ENCODE data around the gene KCNN1.
"Not testable (repeated sequence)": the region's sequence is repeated elsewhere in the genome, so short reads cannot be mapped to it uniquely, and the experiment has no call there.

The KCNN1 gene

DNA sequence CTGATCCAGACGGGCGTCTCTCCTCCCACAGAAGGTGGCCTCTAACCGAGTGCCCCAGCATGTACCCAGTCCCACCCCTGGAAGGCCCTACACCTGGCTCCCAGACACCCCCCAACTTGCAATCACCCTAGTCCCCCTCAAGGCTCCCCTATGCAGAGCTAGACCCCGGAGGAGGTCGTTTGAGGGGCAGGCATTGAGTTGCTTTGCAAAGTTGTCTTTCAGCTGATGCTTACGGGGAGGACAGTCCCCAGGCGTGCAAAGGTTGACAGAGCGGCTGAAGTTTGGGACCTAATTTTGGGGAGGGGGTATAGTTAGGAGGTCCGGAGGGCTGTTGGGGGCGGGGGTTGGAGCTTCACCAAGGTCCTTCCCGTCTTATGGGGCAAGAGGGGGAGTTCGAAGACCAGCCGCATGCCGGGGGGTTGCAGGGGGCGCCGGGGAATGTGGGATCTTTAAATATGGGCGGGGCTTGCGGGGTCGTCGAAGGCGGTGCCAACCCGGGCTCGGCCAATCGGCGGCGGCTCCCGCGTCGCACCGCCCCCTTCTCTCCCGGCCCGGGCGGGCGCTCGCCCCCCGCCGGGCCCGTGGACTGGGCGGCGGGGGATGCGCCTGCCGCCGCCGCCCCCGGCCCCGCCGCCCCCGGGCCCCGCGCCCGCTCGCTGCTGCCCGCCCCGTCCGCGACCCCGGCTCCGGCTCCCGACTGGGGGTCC lies at the start of gene KCNN1:
Gene KCNN1, plus strand, starts transcription at position 558 of the 707 bp plus-strand sequence. CDS start 6,782 bp downstream, outside the sequence.
- DNase-seq (ENCODE audit: low spot score): no peak

DNA sequence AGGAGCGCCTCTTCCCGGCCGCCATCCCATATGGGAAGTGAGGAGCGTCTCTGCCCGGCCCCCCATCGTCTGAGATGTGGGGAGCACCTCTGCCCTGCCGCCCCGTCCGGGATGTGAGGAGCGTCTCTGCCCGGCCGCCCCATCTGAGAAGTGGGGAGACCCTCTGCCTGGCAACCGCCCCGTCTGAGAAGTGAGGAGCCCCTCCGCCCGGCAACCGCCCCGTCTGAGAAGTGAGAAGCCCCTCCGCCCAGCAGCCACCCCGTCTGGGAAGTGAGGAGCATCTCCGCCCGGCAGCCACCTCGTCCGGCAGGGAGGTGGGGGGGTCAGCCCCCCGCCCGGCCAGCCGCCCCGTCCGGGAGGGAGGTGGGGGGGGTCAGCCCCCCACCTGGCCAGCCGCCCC lies 48.8 kb upstream of the KCNN1 start:
- not testable (repeated sequence) for DNase-seq (ENCODE audit: low spot score)

GRCh38 chr19:17919122-17919521 lies 47.8 kb upstream of the KCNN1 start:
- not testable (repeated sequence) for DNase-seq (ENCODE audit: low spot score)

- no peak for DNase-seq (ENCODE audit: low spot score)
Observed at GRCh38 chr19:17920527-17920926, 46.4 kb upstream of the KCNN1 start.

- DNase-seq (ENCODE audit: low spot score): no peak
Observed at GRCh38 chr19:17922138-17922537, 44.8 kb upstream of the KCNN1 start.

DNA sequence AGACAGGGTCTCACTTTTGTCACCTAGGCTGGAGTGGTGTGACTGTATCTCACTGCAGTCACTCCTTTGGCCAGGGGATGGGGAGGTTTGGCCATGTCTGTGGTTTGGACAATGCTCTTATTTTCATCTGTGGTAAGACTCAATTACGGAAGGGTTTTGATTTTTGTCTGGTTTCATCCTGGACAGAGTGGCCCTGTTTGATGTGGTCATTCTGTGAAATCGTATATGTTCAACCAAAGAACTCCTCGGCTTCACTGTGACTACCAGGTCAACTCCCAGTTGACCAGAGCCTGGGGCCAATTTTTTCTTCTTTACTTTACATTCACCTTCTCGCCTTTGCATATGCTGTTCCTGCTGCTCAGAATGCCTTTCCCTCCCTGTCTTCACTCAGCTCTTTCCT lies 40.9 kb upstream of the KCNN1 start:
- no peak for DNase-seq (ENCODE audit: low spot score)

DNA sequence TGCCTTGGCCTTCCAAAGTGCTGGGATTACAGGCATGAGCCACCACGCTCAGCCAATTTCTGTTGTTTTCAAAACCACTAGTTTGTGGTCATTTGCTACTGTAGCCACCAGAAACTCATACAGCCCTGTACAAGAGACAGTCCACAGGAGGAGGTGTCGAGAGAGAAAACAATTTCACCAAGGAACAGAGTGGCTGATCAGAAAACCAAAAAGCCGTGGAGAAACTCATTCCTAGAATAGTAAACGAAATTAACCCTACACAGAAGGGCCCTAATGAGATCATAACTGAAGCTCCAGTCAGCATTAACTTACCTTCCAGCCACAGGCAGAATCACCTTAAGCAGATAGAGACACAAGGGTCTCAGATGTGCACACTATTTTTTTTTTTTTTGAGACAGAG lies 37.9 kb upstream of the KCNN1 start:
- no peak for DNase-seq (ENCODE audit: low spot score)

DNA sequence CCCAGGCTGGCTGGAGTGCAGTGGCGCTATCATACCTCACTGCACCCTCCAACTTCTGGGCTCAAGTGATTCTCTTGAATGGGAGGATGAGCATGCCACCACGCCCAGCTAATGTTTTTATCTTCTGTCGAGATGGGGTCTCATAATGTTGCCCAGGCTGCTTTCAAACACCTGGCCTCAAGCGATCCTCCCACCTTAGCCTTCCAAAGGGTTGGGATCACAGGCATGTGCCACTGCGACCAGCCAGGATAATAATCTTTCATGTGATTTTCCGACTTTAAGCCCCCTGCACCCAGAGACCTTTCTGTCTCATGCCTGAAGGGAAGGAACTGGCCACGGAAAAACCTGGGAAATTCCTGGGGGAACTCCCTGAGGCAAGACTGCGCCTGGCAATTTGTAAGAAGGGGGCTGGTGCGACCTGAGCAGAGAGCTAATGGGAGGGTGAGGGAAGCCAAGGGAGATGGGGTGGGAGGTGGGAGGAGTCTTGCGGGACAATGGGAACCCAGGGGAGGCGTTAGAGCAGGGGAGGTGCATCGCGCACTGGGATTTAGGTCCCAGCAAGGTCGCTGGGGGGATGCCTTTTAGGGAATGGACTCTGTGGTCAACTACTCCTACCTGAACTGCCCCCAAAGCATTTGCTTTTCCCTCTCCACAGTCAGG lies 35.2 kb upstream of the KCNN1 start:
- DNase-seq (ENCODE audit: low spot score): no peak

DNA sequence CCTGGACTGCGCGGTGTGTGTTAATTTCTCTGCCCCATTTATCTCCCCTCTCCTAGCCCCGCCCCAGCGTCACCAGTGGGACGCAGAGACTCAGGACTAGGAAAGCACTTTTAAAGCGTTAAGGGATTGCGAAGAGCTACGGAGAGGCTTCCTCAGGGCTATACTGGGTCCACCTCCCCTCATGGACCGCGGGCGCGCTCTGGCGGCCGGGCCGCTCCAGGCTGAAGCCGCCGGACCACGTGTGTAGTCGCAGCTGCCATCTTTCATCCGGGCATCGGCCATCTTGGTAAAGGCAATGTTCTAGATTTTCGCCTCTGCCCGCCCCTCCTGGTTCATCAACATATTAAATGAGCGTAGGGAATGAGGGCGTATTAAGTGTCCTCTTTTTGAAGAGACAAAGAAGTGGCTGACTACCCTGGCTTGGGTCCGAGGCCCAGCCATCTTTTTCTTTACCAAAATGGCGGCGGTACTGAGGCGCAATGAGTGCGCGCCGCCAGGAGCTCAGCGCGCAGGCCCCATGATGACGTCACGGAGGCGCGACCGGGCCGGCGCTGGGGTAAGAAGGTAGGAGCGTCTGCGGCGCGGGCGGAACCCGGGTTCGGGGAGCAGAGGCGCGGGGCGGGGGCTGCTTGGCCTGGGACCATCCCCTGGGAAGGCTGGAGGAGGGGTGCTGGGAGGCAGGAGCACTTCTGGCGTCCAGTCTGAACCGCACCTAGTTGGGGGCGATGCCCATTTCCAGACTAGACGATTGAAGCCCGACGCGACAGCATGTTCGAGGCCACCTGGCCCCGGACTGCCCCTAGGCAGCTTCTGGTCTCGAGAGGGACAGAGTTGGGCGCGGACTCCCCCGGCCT lies 34.2 kb upstream of the KCNN1 start, which contains the start of gene CCDC124:
Gene CCDC124, plus strand, starts transcription at position 531 of the 854 bp plus-strand sequence. CDS start 3,406 bp downstream, outside the sequence.
- peak; percentile 95 for DNase-seq (ENCODE audit: low spot score)

GRCh38 chr19:17933414-17934129 lies 33.3 kb upstream of the KCNN1 start:
- DNase-seq (ENCODE audit: low spot score): no peak

GRCh38 chr19:17936379-17936778 lies 30.5 kb upstream of the KCNN1 start:
- DNase-seq (ENCODE audit: low spot score): no peak

- no peak for DNase-seq (ENCODE audit: low spot score)
Observed at GRCh38 chr19:17937371-17937900, 29.5 kb upstream of the KCNN1 start.

GRCh38 chr19:17938092-17938845 lies 28.6 kb upstream of the KCNN1 start:
- DNase-seq (ENCODE audit: low spot score): peak; percentile 85

- no peak for DNase-seq (ENCODE audit: low spot score)
Observed at GRCh38 chr19:17942181-17942580, 24.7 kb upstream of the KCNN1 start.

DNA sequence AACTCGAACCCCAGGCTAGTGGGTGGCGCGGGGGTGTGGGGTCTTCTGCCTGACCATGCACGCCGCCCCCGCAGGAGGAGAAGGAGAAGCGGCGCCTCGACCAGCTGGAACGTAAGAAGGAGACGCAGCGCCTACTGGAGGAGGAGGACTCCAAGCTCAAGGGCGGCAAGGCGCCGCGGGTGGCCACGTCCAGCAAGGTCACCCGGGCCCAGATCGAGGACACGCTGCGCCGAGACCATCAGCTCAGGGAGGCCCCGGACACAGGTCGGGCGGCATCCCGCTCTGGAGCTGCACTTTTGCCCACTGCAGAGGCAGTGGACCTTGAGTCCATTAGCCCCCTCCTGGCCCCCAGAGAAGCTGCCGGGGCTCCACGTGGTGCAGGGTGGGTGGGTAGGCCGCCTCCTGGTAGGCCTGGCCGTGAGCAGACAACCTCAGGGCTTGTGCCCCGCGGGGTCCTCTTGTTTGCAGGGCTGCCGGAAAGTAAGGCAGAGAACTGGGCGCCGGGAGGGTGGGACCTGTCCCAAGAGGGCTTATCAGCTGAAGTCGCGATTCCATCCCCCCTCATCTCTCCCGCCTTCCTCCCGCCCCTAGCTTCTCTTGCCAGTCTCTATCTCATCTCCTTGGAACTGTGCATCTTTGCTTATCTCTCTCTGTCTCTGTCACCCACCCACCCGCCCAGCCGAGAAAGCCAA lies 24.2 kb upstream of the KCNN1 start:
- DNase-seq (ENCODE audit: low spot score): no peak

DNA sequence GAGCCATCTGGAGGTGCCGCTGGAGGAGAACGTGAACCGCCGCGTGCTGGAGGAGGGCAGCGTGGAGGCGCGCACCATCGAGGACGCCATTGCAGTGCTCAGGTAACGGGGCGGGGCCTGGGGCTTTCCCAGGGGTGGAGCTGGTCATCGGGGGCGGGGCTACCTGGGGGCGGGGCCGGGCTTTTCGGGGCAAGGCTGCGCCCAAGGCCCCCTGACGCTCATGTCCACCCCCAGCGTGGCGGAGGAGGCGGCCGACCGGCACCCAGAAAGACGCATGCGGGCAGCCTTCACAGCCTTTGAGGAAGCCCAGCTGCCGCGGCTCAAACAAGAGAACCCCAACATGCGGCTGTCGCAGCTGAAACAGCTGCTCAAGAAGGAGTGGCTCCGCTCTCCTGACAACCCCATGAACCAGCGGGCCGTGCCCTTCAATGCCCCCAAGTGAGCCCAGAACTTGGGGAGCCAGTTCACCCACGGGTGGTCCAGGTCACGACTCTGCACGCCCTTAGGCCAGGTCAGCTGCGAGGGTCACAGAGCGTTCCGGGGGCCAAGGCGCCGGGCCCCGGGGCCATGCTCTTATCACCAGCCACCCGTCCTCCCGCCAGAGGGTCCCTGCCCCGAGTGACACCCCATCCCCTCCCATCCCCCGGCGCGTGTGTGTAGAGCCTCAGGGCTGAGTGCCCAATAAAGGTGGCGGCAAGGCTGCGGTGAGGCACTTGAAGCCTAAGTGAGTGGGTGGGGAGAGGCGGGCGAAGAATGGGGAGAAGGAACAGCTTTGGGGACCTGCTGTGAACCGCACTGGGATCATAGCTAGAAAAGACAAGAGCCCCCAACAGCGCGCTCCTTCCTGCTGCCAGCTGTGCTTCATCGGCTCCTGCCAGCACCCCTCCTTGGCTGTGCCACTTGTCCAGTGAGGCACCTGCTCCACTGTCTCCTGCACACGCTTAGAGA lies 23.4 kb upstream of the KCNN1 start:
- peak; percentile 37 for DNase-seq (ENCODE audit: low spot score)

DNA sequence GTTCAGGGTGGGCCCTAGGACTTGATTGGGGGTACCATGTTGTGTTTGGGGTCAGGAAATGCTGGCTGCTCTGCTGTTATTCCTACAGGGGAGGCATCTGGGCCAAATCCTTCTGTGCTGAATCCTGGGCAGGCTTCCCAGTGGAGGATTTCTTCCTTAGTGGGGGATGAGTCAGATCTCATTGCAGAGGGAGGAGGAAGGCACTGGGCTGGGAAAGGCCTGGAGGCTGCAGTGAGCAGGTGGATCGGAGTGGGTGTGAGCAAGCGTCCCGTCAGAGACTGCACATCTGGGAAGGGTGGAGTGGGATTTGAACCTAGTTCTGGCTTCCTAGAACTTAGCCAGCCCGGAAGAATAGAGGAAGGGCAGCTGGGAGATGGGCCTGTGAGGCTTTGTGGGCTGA lies 22.6 kb upstream of the KCNN1 start:
- DNase-seq (ENCODE audit: low spot score): no peak

GRCh38 chr19:17946965-17947784 lies 19.7 kb upstream of the KCNN1 start:
- no peak for DNase-seq (ENCODE audit: low spot score)

Measured in hematopoietic multipotent progenitor cell treated with erythropoietin and hydrocortisone succinate and interleukin-3 and kit ligand, for 15 days (in vitro differentiated cells).